Keratinocyte (primary cell): ENCODE data around the gene TPPP2. TPM values are rescaled to one million over a fixed set of nuclear protein-coding genes. Genes with fewer than 3 reads are reported as not detected.

Experiments
- DNase-seq: peaks from one replicate; pipeline ENCODE4 v3.0.0-alpha.2; 2011; ENCODE audit warnings: low read depth, missing footprints, low spot score
- FAIRE-seq: peaks from 2 replicates; lab custom pipeline; 2011; peaks lifted over from hg19 to GRCh38; lab: Jason Lieb, UNC
- H2AFZ ChIP-seq: 2 replicates; pipeline ENCODE4 v1.6.0; 2012; ENCODE audit warnings: low read length, control low read depth, inconsistent platforms; ENCODE audit not compliant: control insufficient read depth
- H3K27ac ChIP-seq: 2 replicates; pipeline ENCODE4 v1.5.1; 2011; ENCODE audit warnings: low read length; ENCODE audit not compliant: control insufficient read depth, insufficient read depth
- H3K27me3 ChIP-seq: 3 replicates; pipeline ENCODE4 v1.6.0; 2011; ENCODE audit warnings: low read length; ENCODE audit not compliant: control insufficient read depth, insufficient read depth; ENCODE audit errors: extremely low read depth
- H3K36me3 ChIP-seq, 2 experiments: 2 replicates in 1 of 2; 3 replicates in 1 of 2; pipeline ENCODE4 v1.5.1; 2011; ENCODE audit warnings: low read length in 2 of 2, mild to moderate bottlenecking in 1 of 2; ENCODE audit not compliant: control insufficient read depth in 2 of 2, insufficient read depth in 2 of 2; ENCODE audit errors: extremely low read depth in 1 of 2
- H3K4me1 ChIP-seq: 3 replicates; pipeline ENCODE4 v1.5.1; 2011; ENCODE audit warnings: low read length; ENCODE audit not compliant: control insufficient read depth, insufficient read depth; ENCODE audit errors: extremely low read depth
- H3K4me2 ChIP-seq: 3 replicates; pipeline ENCODE4 v1.6.0; 2011; ENCODE audit warnings: low read depth, low read length; ENCODE audit not compliant: control insufficient read depth, insufficient read depth; ENCODE audit errors: extremely low read depth
- H3K4me3 ChIP-seq, 3 experiments: fragments of 200-600 bp in 1 of 3; sonication (generic) in 1 of 3; 2 replicates in 2 of 3; 3 replicates in 1 of 3; pipeline ENCODE4 v1.5.1; 2011 to 2016; ENCODE audit warnings: low read length in 3 of 3, mild to moderate bottlenecking in 3 of 3, control low read depth in 2 of 3, inconsistent platforms in 1 of 3, low read depth in 1 of 3, mixed read lengths in 1 of 3, mixed run types in 1 of 3, moderate library complexity in 1 of 3; ENCODE audit not compliant: control insufficient read depth in 2 of 3, insufficient read depth in 2 of 3; ENCODE audit errors: extremely low read depth in 1 of 3
- H3K79me2 ChIP-seq: 2 replicates; pipeline ENCODE4 v1.6.0; 2012; ENCODE audit warnings: low read length; ENCODE audit not compliant: control insufficient read depth, insufficient read depth
- H3K9ac ChIP-seq: 3 replicates; pipeline ENCODE4 v1.6.0; 2011; ENCODE audit warnings: low read length; ENCODE audit not compliant: control insufficient read depth, insufficient read depth; ENCODE audit errors: extremely low read depth
- H3K9me1 ChIP-seq: 3 replicates; pipeline ENCODE4 v1.6.0; 2011; ENCODE audit warnings: low read length; ENCODE audit not compliant: control insufficient read depth, insufficient read depth; ENCODE audit errors: extremely low read depth
- H3K9me3 ChIP-seq: 2 replicates; pipeline ENCODE4 v1.5.1; 2012; ENCODE audit warnings: low read depth, low read length; ENCODE audit not compliant: control insufficient read depth
- H4K20me1 ChIP-seq: 3 replicates; pipeline ENCODE4 v1.6.0; 2011; ENCODE audit warnings: low read length; ENCODE audit not compliant: control insufficient read depth, insufficient read depth; ENCODE audit errors: extremely low read depth
- EZH2 ChIP-seq: IDR thresholded peaks from one replicate; pipeline ENCODE4 v1.6.1; 2012; ENCODE audit warnings: inconsistent platforms, mild to moderate bottlenecking, low read length, moderate library complexity
- dilution Hi-C: fragments of 300-500 bp; cut with MboI; formaldehyde crosslinking; loops from one replicate; pipeline ENCODE4 v1.7.0; 2020; ENCODE audit warnings: low sequenced_read_pairs; ENCODE audit not compliant: extremely low pct_ligation_motif_present
- polyA plus RNA-seq, 5 experiments: library from polyadenylated mRNA; depleted of rRNA in 3 of 5; stranded (reverse) in 3 of 5; stranded (forward) in 1 of 5; unstranded in 1 of 5; fragments of >200 nt; gene quantifications; 1 replicate in 1 of 5; 2 replicates in 3 of 5; 3 replicates in 1 of 5; pipeline versions ENCODE4 v1.2.1 to v1.2.3, GENCODE V29; 2011 to 2012; ENCODE audit warnings: missing spikeins in 2 of 5, low read depth in 1 of 5, low replicate concordance in 1 of 5
- TF ChIP-seq, protein P1 (sequence below), 3 experiments: IDR thresholded peaks in 1 of 3; conservative IDR thresholded peaks in 1 of 3; optimal IDR thresholded peaks in 1 of 3; 2 replicates in 2 of 3; 3 replicates in 1 of 3; pipeline versions ENCODE3 to v1.5.1; 2011; ENCODE audit warnings: low read length in 3 of 3, mild to moderate bottlenecking in 3 of 3, moderate library complexity in 2 of 3, control low read depth in 1 of 3, inconsistent platforms in 1 of 3; ENCODE audit not compliant: insufficient read depth in 2 of 3; ENCODE audit errors: extremely low read depth in 1 of 3

Gene TPPP2
- polyA plus RNA-seq, 1 donor (not counting 4 experiments of a cell fraction or from before 2014, with no cell fraction given), result not detected

DNA sequence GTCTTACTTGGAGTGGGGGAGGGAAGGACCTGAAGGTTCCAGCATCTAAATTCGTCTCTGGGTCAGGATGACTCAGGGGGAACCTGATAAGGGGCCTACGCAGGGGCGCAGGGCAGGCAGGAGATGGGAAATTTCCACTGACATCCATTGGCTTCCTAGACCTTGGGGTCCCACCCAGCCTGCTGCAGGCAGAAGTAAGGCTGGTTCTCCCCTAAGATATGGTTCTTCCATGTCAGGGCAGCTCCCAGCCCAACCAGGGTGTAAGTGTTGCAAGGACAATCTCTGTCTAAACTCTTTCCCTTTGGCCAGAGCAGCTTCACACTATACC is 3.1 kb upstream of the TPPP2 start:
- dilution Hi-C loops, result no loop called here
- Histone ChIP-seq H3K4me2 (no peak overlapping the region), H3K79me2 (no peaks in the 10 kb centered on the region), H3K9ac (no peak overlapping the region), H2AFZ (no peak overlapping the region), H3K4me1 (peaks cover 6% of the 10 kb centered on the region), H4K20me1 (no peaks in the 10 kb centered on the region), H3K4me3 (no peak overlapping the region), H3K27me3 (peaks cover 20% of the 10 kb centered on the region), H3K9me3 (no peaks in the 10 kb centered on the region), H3K36me3 (no peaks in the 10 kb centered on the region), H3K9me1 (no peaks in the 10 kb centered on the region), H3K27ac (no peak overlapping the region)
- TF ChIP-seq, protein P1, sequence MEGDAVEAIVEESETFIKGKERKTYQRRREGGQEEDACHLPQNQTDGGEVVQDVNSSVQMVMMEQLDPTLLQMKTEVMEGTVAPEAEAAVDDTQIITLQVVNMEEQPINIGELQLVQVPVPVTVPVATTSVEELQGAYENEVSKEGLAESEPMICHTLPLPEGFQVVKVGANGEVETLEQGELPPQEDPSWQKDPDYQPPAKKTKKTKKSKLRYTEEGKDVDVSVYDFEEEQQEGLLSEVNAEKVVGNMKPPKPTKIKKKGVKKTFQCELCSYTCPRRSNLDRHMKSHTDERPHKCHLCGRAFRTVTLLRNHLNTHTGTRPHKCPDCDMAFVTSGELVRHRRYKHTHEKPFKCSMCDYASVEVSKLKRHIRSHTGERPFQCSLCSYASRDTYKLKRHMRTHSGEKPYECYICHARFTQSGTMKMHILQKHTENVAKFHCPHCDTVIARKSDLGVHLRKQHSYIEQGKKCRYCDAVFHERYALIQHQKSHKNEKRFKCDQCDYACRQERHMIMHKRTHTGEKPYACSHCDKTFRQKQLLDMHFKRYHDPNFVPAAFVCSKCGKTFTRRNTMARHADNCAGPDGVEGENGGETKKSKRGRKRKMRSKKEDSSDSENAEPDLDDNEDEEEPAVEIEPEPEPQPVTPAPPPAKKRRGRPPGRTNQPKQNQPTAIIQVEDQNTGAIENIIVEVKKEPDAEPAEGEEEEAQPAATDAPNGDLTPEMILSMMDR (optimal IDR thresholded peaks at IDR 0.05 in 1 of 3, IDR thresholded peaks at IDR 0.05 in 1 of 3, conservative IDR thresholded peaks at IDR 0.05 in 1 of 3; ENCODE audit: extremely low read depth in 1 of 3, insufficient read depth in 2 of 3, low read length in 3 of 3), result no peak
- no peak for TF ChIP-seq EZH2
- no peak for FAIRE-seq
- no peak for DNase-seq

DNA sequence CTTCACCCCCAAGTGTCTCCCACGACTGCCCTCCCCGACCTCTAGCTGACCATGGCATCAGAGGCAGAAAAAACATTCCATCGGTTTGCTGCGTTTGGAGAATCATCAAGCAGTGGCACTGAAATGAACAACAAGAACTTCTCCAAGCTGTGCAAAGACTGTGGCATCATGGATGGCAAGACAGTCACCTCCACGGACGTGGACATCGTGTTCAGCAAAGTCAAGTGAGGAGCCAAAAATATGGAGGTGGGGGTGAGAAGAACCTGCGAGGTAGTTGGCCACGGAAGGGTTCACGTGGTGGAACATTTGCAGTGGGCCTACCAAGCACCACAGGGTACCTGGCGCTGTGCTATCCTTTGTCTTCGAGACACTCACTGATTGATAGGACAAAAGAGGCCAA is 514 bp downstream of the TPPP2 start:
- H3K9me3 ChIP-seq, result no peaks in the 10 kb centered on the region

More for the DNA sequence above, 514 bp downstream of the TPPP2 start:
- no peaks in the 10 kb centered on the region for H3K9me1 ChIP-seq
- no peak overlapping the region for H2AFZ ChIP-seq
- H3K9ac ChIP-seq, result no peak overlapping the region
- no peak overlapping the region for H3K4me3 ChIP-seq
- FAIRE-seq, result no peak
- DNase-seq, result no peak
- H4K20me1 ChIP-seq, result no peaks in the 10 kb centered on the region
- TF ChIP-seq, protein P1 (optimal IDR thresholded peaks at IDR 0.05 in 1 of 3, IDR thresholded peaks at IDR 0.05 in 1 of 3, conservative IDR thresholded peaks at IDR 0.05 in 1 of 3; ENCODE audit: extremely low read depth in 1 of 3, insufficient read depth in 2 of 3, low read length in 3 of 3), result no peak
- TF ChIP-seq EZH2, result no peak
- dilution Hi-C loops, result no loop called here
- H3K36me3 ChIP-seq, result no peaks in the 10 kb centered on the region
- no peak overlapping the region for H3K27ac ChIP-seq
- H3K4me1 ChIP-seq, result no peaks in the 10 kb centered on the region
- H3K79me2 ChIP-seq, result no peaks in the 10 kb centered on the region
- H3K27me3 ChIP-seq, result peaks cover 3% of the 10 kb centered on the region
- no peak overlapping the region for H3K4me2 ChIP-seq
